ENCODE results near the gene RNF157. TPM values are rescaled to one million over a fixed set of nuclear protein-coding genes. Genes with fewer than 3 reads are reported as not detected.

The RNF157 gene
- total RNA-seq, 1 donor from 2014 or later = 8.8 TPM

GRCh38 chr17:76204277-76204676 is 36.0 kb downstream of the RNF157 start:
- no peak overlapping the region for H3K27ac ChIP-seq
- H3K4me1 ChIP-seq = no peaks in the 10 kb centered on the region
- no peak overlapping the region for H3K4me3 ChIP-seq
- DNase-seq (ENCODE audit: extremely low spot score in 2 of 2) = no peak
- H3K9me3 ChIP-seq = no peaks in the 10 kb centered on the region
- no peak for TF ChIP-seq POLR2AphosphoS5 (IDR thresholded peaks at IDR 0.05; ENCODE audit: insufficient read depth in 1 of 2, low read depth in 1 of 2)
- no peak for TF ChIP-seq POLR2A (IDR thresholded peaks at IDR 0.05)
- no peak for TF ChIP-seq CTCF (IDR thresholded peaks at IDR 0.05)
- no peaks in the 10 kb centered on the region for H3K36me3 ChIP-seq
- H3K27me3 ChIP-seq = no peaks in the 10 kb centered on the region
- intact Hi-C loops (cut with DNase I) = no loop called here

GRCh38 chr17:76200354-76200753 is 39.9 kb downstream of the RNF157 start:
- Histone ChIP-seq H3K9me3 (no peaks in the 10 kb centered on the region), H3K27me3 (no peaks in the 10 kb centered on the region), H3K4me1 (no peaks in the 10 kb centered on the region), H3K36me3 (no peaks in the 10 kb centered on the region), H3K27ac (no peak overlapping the region), H3K4me3 (no peak overlapping the region)
- DNase-seq (ENCODE audit: extremely low spot score in 2 of 2) = no peak
- intact Hi-C loops (cut with DNase I) = no loop called here
- no peak for TF ChIP-seq CTCF (IDR thresholded peaks at IDR 0.05)
- TF ChIP-seq POLR2A (IDR thresholded peaks at IDR 0.05) = no peak
- TF ChIP-seq POLR2AphosphoS5 (IDR thresholded peaks at IDR 0.05; ENCODE audit: insufficient read depth in 1 of 2, low read depth in 1 of 2) = no peak

GRCh38 chr17:76199469-76199868 is 40.8 kb downstream of the RNF157 start:
- intact Hi-C loops (cut with DNase I) = no loop called here
- TF ChIP-seq CTCF (IDR thresholded peaks at IDR 0.05) (no peak), POLR2A (IDR thresholded peaks at IDR 0.05) (no peak), POLR2AphosphoS5 (IDR thresholded peaks at IDR 0.05; ENCODE audit: insufficient read depth in 1 of 2, low read depth in 1 of 2) (no peak)
- no peak for DNase-seq (ENCODE audit: extremely low spot score in 2 of 2)
- Histone ChIP-seq H3K4me1 (no peaks in the 10 kb centered on the region), H3K36me3 (no peaks in the 10 kb centered on the region), H3K27me3 (no peaks in the 10 kb centered on the region), H3K27ac (no peak overlapping the region), H3K9me3 (no peaks in the 10 kb centered on the region), H3K4me3 (no peak overlapping the region)

- DNase-seq (ENCODE audit: extremely low spot score in 2 of 2) = no peak
- H3K27me3 ChIP-seq = no peaks in the 10 kb centered on the region
- no peak for TF ChIP-seq POLR2A (IDR thresholded peaks at IDR 0.05)
- intact Hi-C loops (cut with DNase I) = no loop called here
- H3K9me3 ChIP-seq = no peaks in the 10 kb centered on the region
- H3K36me3 ChIP-seq = no peaks in the 10 kb centered on the region
- H3K4me1 ChIP-seq = no peaks in the 10 kb centered on the region
- H3K4me3 ChIP-seq = no peak overlapping the region
- H3K27ac ChIP-seq = no peak overlapping the region
These were observed 41.6 kb downstream of the RNF157 start for GRCh38 chr17:76198702-76199101.

- H3K4me3 ChIP-seq = no peak overlapping the region
- intact Hi-C loops (cut with DNase I) = no loop called here
- no peaks in the 10 kb centered on the region for H3K9me3 ChIP-seq
- H3K27ac ChIP-seq = no peak overlapping the region
- TF ChIP-seq POLR2A (IDR thresholded peaks at IDR 0.05) = no peak
- no peak for TF ChIP-seq CTCF (IDR thresholded peaks at IDR 0.05)
- no peak for TF ChIP-seq POLR2AphosphoS5 (IDR thresholded peaks at IDR 0.05; ENCODE audit: insufficient read depth in 1 of 2, low read depth in 1 of 2)
- no peak for DNase-seq (ENCODE audit: extremely low spot score in 2 of 2)
- H3K4me1 ChIP-seq = no peaks in the 10 kb centered on the region
- H3K36me3 ChIP-seq = no peaks in the 10 kb centered on the region
- H3K27me3 ChIP-seq = no peaks in the 10 kb centered on the region
These were observed 42.4 kb downstream of the RNF157 start for GRCh38 chr17:76197911-76198310.

GRCh38 chr17:76196675-76197074 is 43.6 kb downstream of the RNF157 start:
- H3K4me3 ChIP-seq = no peak overlapping the region
- DNase-seq (ENCODE audit: extremely low spot score in 2 of 2) = no peak
- no peaks in the 10 kb centered on the region for H3K36me3 ChIP-seq
- TF ChIP-seq POLR2AphosphoS5 (IDR thresholded peaks at IDR 0.05; ENCODE audit: insufficient read depth in 1 of 2, low read depth in 1 of 2) = no peak
- no peak for TF ChIP-seq POLR2A (IDR thresholded peaks at IDR 0.05)
- no peak for TF ChIP-seq CTCF (IDR thresholded peaks at IDR 0.05)
- H3K27ac ChIP-seq = no peak overlapping the region
- H3K4me1 ChIP-seq = no peaks in the 10 kb centered on the region
- intact Hi-C loops (cut with DNase I) = no loop called here
- no peaks in the 10 kb centered on the region for H3K27me3 ChIP-seq
- H3K9me3 ChIP-seq = no peaks in the 10 kb centered on the region
